ENCODE measurements around the gene OTP. TPM values are rescaled to one million over a fixed set of nuclear protein-coding genes. Genes with fewer than 3 reads are reported as not detected.
A peak's percentile ranks its signal among the peaks of the same experiment; 100 is the strongest.

The OTP gene
- polyA plus RNA-seq, 3 donors: not detected

- H3K9ac ChIP-seq (ENCODE audit: insufficient read depth, low read length, poor library complexity, severe bottlenecking): no peak overlapping the region
- H3K79me2 ChIP-seq (ENCODE audit: insufficient read depth, low read length): no peaks in the 10 kb centered on the region
- H3K27ac Mint-ChIP-seq: peak overlapping the region in 1 of 7 donors; percentile 2
- WGBS (ENCODE audit: insufficient coverage): no CpG with 5 or more reads among the region's 7 CpGs
- H3K4me3 Mint-ChIP-seq: peak overlapping the region in 1 of 2 donors; percentile 32
- H3K9me3 Mint-ChIP-seq: peaks cover 0 to 3% (median 0%) of the 10 kb centered on the region in 7 donors
- no peak overlapping the region for H3K4me2 ChIP-seq (replicated peaks; ENCODE audit: extremely low read depth, low read length, poor library complexity, severe bottlenecking)
- H3K27ac ChIP-seq (ENCODE audit: low read depth in 1 of 2, low read length in 2 of 2): no peak overlapping the region
- no peaks in the 10 kb centered on the region for H4K20me1 ChIP-seq (ENCODE audit: insufficient read depth, low read length)
- no peak for DNase-seq
- TF ChIP-seq CTCF (IDR thresholded peaks at IDR 0.05): no peak
- no peaks in the 10 kb centered on the region for H3K4me1 ChIP-seq (ENCODE audit: control insufficient read depth in 1 of 2, insufficient read depth in 2 of 2, low read length in 2 of 2)
- H3K27me3 Mint-ChIP-seq (ENCODE audit: low read depth in 3 of 3): peaks cover 8 to 31% (median 16%) of the 10 kb centered on the region in 3 donors
- intact Hi-C loops (cut with micrococcal nuclease): no loop called here
- no peaks in the 10 kb centered on the region for H3K9me3 ChIP-seq (replicated peaks in 1 of 2; ENCODE audit: control insufficient read depth in 1 of 2, insufficient read depth in 1 of 2, low read length in 2 of 2)
- no peak overlapping the region for H2AFZ ChIP-seq (ENCODE audit: insufficient read depth, low read depth, low read length, poor library complexity, severe bottlenecking)
- no peaks in the 10 kb centered on the region for H3K36me3 Mint-ChIP-seq
- no peaks in the 10 kb centered on the region for H3K36me3 ChIP-seq (replicated peaks in 1 of 2; ENCODE audit: control insufficient read depth in 1 of 2, insufficient read depth in 2 of 2, low read length in 2 of 2)
- peaks cover 14 to 26% of the 10 kb centered on the region in 2 donors for H3K27me3 ChIP-seq (ENCODE audit: control insufficient read depth in 2 of 2, insufficient read depth in 2 of 2, low read length in 2 of 2)
- H3K4me1 Mint-ChIP-seq: no peaks in the 10 kb centered on the region
- no peak overlapping the region for H3K4me3 ChIP-seq (replicated peaks in 1 of 3; ENCODE audit: low read depth in 2 of 3, low read length in 3 of 3)
These were observed 24.8 kb upstream of the OTP start for GRCh38 chr5:77663090-77663863.

- H3K4me1 Mint-ChIP-seq: no peaks in the 10 kb centered on the region
- peaks cover 0 to 7% (median 0%) of the 10 kb centered on the region in 7 donors for H3K9me3 Mint-ChIP-seq
- H3K4me3 ChIP-seq (replicated peaks in 1 of 3; ENCODE audit: low read depth in 2 of 3, low read length in 3 of 3): no peak overlapping the region
- no peaks in the 10 kb centered on the region for H3K4me1 ChIP-seq (ENCODE audit: control insufficient read depth in 1 of 2, insufficient read depth in 2 of 2, low read length in 2 of 2)
- no peak overlapping the region for H3K4me2 ChIP-seq (replicated peaks; ENCODE audit: extremely low read depth, low read length, poor library complexity, severe bottlenecking)
- H3K27ac ChIP-seq (ENCODE audit: low read depth in 1 of 2, low read length in 2 of 2): no peak overlapping the region
- DNase-seq: no peak
- no peak overlapping the region for H3K27ac Mint-ChIP-seq
- no peak overlapping the region for H3K9ac ChIP-seq (ENCODE audit: insufficient read depth, low read length, poor library complexity, severe bottlenecking)
- H3K4me3 Mint-ChIP-seq: no peak overlapping the region
- intact Hi-C loops (cut with micrococcal nuclease): no loop called here
- peaks cover 15 to 28% of the 10 kb centered on the region in 2 donors for H3K27me3 ChIP-seq (ENCODE audit: control insufficient read depth in 2 of 2, insufficient read depth in 2 of 2, low read length in 2 of 2)
- no peak overlapping the region for H2AFZ ChIP-seq (ENCODE audit: insufficient read depth, low read depth, low read length, poor library complexity, severe bottlenecking)
- TF ChIP-seq CTCF (IDR thresholded peaks at IDR 0.05): no peak
- no peaks in the 10 kb centered on the region for H3K36me3 ChIP-seq (replicated peaks in 1 of 2; ENCODE audit: control insufficient read depth in 1 of 2, insufficient read depth in 2 of 2, low read length in 2 of 2)
- H3K79me2 ChIP-seq (ENCODE audit: insufficient read depth, low read length): no peaks in the 10 kb centered on the region
- H3K36me3 Mint-ChIP-seq: no peaks in the 10 kb centered on the region
- H4K20me1 ChIP-seq (ENCODE audit: insufficient read depth, low read length): no peaks in the 10 kb centered on the region
- H3K27me3 Mint-ChIP-seq (ENCODE audit: low read depth in 3 of 3): peaks cover 11 to 35% (median 17%) of the 10 kb centered on the region in 3 donors
- H3K9me3 ChIP-seq (replicated peaks in 1 of 2; ENCODE audit: control insufficient read depth in 1 of 2, insufficient read depth in 1 of 2, low read length in 2 of 2): no peaks in the 10 kb centered on the region
These were observed 24.1 kb upstream of the OTP start for GRCh38 chr5:77662635-77663034.
